ENCODE results near the gene CTNNA2.

- TF ChIP-seq POLR2A (IDR thresholded peaks at IDR 0.05) (no peak), CTCF (IDR thresholded peaks at IDR 0.05) (no peak)
Measured at GRCh38 chr2:79975791-79976565, 463.1 kb downstream of the CTNNA2 start.

All from uterus (tissue), 2 donors.